Jurkat, Clone E6-1 (cell line): ENCODE results near the gene MGRN1.
A peak's percentile ranks its signal among the peaks of the same experiment; 100 is the strongest.

ENCODE experiments used
- DNase-seq: peaks from one replicate; pipeline ENCODE4 v3.0.0-alpha.2; 2011; ENCODE audit warnings: low read depth, low spot score
- H3K4me3 ChIP-seq: 2 replicates; pipeline ENCODE4 v1.5.1; 2011; ENCODE audit warnings: mild to moderate bottlenecking, low read length, control low read depth, moderate library complexity

Gene MGRN1

DNA sequence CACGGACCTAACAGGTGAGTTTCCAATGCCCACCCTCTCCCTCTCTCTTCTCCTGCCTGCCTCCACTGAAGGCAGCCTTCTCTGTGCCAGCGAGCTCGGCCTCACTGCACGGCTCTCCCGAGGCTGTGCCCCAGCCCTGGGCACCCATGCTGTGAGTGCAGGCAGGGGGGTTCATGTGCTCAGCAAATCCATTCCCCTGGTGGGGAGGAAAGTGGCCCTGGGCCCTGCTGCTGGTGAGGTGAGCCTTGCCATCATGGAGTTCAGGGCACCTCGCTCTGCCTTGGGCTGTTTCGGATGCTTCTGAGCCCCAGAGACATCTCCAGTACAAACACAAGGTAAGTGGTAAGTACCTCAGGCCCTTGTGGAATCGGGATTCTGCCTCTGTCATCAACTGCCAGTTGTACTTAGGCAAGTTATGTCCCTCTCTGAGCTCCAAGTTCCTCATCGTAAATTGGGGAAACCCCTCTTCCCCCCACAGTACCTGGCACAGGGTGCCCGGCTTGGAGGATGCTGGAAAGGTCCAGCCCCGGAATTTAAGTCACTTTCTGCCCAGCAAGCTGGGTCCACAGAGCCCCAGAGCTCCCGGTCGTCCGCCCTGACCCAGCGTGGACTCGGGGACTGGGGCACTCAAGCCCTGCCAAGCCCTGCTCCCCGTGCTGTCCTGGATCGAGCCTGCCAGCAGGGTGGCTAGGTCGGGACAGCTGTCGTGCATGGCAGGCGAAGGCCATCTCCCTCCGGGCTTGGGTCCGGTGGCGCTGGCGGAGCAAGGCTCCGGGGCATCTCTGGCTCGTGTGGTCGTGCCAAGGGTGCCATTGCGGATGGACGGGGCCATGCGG lies 68.1 kb downstream of the MGRN1 start:
- no peak for DNase-seq
- peak overlapping the region; percentile 69 for H3K4me3 ChIP-seq

DNA sequence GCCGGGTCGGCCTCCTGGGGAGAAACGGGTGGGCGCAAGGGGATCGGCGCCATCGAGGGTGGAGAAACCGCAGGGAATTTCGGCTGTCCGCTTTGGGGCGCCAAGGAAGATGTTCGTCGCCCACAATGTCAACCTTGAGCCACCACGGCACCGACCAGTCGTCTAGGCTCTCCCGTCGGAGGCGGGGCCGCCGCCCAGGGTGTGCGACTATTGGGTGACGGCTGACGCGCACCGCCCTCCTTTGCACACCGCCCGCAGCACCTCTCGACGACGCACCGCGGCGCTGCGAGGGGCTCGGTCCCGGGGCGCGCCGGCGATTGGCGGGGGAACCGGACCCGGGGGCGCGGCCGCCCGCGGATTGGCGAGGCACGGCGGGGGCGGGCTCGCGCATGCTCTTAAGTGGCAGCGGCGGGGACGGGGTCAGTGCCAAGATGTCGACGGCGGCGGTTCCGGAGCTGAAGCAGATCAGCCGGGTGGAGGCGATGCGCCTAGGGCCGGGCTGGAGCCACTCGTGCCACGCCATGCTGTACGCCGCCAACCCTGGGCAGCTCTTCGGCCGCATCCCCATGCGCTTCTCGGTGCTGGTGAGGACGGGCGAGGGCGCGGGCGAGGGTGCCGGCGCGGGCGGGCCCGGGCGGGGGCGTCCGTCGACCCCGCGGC lies 68.8 kb downstream of the MGRN1 start, which contains the start of gene NUDT16L1:
Gene NUDT16L1 (plus strand): TSS at position 267 of the 660 bp plus-strand sequence. CDS start 165 bp downstream, at position 432.
- H3K4me3 ChIP-seq = peak within 1 kb of the TSS; percentile 77
- DNase-seq = peak; percentile 87

DNA sequence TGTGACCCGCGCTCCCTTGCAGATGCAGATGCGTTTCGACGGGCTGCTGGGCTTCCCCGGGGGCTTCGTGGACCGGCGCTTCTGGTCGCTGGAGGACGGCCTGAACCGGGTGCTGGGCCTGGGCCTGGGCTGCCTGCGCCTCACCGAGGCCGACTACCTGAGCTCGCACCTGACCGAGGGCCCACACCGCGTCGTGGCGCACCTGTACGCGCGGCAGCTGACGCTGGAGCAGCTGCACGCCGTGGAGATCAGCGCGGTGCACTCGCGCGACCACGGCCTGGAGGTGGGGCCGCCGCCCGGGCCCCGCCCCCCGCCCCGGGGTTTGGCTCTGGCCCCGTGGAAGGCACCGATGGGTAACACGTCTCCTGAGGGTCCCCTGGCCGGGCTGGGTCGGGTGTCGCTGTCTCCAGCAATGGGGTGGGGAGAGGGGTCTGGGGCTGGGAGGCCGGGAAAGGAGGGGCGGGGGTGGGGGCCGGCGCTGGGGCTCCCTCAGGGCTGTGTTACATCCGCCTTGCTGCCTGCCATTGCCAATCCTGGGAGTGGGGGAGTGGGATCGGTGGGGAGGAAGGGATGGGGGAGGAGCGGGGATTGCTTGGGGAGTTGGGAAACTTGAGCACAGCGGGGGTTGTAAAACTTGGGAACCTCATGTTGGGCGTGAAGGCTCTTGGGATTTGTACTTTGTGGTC lies 69.5 kb downstream of the MGRN1 start:
- no peak for DNase-seq
- H3K4me3 ChIP-seq = peak overlapping the region; percentile 77

DNA sequence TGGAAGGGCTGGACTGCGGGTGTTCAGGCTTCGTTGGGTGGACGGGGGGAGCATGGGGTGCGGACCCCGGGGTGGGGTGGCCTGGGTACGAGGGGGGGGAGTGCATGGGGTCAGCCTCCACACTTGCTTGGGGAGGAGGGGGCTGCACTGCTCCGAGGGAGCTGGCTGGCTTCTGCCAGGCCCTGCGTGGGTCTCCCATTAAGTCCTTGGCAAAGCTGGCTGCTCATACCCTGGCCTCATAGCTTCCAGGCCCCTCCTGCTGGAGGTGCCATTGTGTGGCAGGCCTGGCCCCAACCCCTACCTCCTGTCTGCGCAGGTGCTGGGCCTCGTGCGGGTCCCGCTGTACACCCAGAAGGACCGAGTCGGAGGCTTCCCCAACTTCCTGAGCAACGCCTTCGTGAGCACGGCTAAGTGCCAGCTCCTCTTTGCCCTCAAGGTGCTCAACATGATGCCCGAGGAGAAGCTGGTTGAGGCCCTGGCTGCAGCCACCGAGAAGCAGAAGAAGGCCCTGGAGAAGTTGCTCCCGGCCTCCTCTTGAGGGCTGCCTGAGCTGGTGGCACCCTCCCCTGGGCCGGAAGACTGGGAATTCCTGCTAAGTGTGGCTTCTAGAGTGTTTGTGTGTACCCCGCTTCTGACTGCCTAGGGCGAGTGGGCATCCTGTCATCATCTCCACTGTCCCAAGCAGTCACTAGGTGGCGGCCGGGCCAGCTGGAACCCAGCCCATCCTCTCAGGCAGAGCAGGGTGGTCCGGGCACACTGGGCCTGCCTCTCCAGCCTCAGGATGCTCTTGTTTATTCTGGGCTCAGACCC lies 70.2 kb downstream of the MGRN1 start:
- DNase-seq = no peak

DNA sequence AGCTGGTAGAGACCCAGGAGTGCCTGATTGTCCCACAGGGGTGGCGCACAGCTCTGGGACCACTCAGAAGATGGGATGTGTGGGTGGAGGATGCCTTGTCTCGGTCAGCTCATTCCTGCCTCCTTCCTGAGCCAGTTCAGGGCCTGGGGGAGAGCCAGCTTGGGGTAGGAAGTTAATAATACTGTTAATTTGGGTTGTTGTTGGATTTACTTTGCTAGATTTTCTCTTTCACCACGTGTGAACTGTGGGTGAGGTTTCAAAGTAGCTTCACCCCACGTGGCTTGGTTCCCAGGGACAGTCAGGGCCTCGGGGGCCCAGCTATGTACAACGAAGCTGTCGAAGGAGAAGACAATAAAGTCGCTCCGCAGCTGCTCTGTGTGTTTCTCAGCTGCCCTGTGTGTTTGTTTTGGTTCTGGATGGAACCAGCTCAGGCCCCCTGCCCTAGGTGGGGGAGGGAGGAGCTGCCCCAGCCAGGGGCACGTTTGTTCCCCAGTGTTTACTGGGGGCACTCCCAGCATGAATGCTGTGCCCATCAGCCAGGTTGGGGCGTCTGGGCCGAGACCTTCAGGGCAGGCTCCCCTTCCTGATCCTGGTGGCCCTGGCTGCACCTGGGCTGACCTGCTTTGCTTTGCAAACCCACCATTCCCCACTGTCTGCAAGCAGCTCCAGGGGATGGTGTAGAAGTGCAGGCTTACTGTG lies 71.0 kb downstream of the MGRN1 start:
- no peak for DNase-seq
- H3K4me3 ChIP-seq = no peak overlapping the region

More for the DNA sequence above, 70.2 kb downstream of the MGRN1 start:
- H3K4me3 ChIP-seq = peak overlapping the region; percentile 77

DNA sequence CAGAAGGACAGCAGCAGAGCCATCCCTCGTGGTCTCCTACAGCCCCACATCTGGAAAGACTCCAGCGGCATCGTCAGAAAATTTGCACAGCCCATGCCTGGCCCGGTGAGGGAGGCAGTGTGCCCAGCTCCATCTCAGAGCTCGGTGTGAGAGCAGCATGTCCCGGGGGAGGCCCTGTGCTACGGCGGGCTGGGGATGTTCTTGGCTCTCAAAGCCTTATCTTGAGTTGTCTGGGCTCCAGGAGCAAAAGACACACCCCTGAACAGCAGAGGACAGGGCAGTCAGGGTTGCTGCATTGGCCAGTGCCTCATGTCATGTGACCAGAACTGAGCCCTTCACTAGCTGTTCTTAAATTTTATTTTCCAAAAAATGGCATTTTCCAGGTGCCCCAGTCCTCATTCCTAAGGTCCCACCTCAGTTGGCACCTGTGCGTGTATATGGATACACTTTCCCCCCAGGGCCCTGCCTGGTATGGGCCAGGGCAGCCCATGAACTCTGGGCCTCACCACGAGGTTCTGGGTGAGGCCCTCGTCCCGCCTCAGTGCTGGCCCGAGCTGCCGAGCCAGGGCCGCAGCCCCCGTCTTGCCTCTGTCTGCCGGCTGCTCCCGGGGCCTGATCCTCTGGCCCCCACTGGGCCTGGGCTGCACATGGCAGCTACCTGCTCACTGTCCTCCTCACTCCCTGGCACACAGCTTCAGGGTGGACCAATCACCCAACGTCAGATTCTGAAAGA lies 71.7 kb downstream of the MGRN1 start:
- H3K4me3 ChIP-seq = no peak overlapping the region
- no peak for DNase-seq

DNA sequence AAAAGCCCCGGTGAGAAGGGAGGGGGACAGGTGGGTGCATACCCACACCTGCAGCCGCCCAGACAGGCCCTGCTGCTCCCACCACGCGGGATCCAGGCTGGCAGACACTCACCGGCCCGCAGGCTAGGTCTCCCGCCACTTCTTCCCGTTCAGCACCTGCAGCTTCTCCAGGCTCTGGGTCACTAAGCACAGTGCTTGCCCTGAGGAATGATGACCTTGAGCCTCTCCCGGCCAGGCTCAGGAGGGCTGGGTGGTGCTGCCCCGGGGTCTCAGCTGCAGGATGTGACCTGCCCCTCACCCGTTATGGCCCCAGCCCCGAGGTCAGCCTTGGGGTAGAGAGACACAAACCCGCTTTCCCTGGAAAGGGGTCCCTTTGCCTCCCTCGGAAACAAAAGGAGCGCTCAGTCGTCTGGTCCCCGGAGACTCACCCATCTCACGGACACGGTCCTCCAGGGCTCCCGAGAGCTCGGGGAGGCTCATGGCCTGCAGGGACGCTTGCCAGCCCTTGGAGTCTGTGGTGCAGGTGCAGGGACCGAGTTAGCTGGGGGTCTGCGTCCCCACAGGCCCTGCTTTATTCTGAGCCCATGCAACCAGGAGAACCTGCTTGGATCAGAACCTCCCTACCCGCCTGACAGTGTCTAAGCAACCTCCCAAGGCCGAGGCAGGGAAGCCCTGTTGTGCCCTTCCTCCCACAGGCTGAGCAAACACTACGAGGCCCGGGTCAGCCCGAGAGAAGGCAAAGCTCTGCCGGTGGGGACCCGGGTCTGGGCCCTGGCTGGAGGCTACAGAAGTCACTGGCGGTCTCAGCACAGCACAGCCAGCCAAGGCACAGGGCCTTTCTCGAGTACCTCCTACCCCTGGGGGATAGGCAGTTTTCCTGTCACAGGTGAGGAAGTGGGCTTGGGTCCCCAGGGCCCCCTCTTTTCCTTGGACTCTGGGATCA lies 72.5 kb downstream of the MGRN1 start:
- no peak for DNase-seq
- no peak overlapping the region for H3K4me3 ChIP-seq

DNA sequence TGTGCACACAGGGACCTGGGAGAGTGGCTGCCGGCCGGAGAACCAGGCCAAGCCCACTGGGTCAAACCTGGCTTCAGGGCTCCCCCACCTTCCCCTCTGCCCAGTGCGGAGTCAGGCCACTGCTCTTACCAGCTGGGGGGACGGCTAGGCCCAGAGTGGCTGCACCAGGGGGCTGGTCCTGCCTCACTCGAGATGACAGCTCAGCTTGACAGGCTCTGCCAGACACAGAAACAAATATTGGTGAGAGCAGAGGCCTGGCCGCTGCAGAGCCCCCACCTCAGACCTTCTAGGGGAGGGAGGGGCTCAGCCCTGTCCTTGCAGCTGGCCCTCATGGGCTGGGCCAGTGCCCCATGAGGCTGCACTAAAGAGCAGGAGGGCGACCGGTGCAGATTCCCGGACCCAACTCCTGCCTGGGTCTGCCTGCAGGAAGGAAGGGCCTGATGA lies 73.2 kb downstream of the MGRN1 start:
- no peak for DNase-seq
- H3K4me3 ChIP-seq = no peak overlapping the region

DNA sequence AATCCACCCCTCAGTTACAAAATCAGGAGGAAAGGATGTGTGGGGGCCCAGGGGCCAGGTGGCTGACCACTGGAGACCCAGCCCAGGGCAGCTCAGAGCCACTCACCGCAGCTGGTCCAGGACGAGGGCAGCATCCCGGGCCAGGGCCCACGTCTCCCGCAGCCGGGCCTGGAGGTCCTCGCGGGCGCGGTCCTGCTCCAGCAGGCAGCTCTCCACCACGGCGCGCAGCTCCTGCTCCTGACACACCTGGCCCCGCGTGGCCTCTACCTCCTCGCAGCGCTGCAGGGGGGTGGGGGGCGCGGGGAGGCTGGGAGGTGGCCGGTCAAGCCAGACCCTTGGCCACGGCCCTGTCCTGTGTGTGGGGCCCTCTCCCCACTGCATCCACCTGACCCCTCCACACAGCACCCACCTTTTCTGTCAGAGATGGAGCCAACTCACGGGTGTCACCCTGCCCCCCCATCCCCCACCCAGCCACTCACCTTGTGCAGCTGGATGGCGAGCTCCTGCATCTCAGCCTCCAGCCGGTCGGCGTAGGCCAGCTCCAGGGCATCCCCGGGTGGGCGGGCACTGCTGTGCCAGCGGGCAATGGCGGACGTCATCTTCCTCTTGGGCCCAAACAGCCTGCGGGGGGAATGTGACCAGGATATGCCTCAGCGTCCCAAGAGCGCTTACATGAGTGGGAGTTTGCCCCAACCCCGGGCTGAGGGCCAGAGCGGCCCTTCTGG lies 73.9 kb downstream of the MGRN1 start:
- DNase-seq = no peak
- no peak overlapping the region for H3K4me3 ChIP-seq

DNA sequence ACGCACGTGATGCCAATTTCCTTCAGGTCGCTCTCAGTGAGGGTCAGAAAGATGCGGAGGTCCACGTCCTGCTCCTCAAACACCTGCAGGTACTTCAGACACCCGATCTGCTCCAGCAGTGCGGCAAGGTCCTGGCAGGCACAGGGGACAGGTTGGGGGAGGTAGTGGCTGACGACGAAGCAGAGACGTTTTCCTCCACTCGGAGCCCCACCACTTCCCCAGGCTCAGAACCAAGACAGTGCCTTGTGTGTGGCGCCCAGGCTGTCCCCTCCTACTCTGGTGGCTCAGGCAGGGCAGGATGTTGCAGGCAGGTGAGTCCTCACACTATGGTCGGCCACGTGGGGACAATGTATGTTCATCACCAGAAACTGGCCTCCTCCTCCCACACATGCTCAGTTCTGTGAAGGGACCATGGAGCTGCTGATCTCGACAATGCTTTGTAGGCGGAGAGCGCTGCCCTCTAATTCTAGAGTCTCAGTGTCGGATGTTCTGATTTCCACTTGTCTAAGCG lies 74.5 kb downstream of the MGRN1 start:
- no peak for DNase-seq
- H3K4me3 ChIP-seq = no peak overlapping the region

DNA sequence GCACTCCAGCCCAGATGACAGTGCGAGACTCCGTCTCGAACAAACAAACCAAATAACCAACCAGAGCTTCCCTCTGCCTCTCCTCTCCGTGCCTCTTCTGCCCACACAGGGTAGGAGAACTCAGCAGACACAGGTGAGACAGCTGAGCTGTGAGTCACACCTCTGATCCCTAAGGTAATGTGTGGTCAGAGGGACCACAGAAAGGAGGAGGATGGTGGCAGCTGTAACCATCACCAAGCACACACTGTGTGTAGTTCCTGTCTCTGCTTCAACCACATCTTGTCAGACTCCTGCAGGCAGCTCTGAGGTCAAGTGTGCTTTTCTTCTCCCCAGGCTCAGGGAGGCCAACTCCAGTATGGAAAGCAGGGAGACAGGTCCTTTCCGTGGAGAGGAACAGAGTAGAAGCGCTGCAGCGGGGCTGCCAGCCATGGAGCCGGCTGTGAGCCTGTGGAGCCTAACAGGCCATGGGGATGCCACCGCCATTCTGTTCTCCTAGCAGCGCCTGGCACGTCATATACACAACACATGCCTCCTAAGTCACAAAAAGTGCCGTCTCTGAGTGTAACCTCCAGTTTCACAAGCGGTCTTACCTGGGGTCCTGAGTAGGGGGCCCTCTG lies 75.9 kb downstream of the MGRN1 start:
- H3K4me3 ChIP-seq = no peak overlapping the region
- peak; percentile 81 for DNase-seq

DNA sequence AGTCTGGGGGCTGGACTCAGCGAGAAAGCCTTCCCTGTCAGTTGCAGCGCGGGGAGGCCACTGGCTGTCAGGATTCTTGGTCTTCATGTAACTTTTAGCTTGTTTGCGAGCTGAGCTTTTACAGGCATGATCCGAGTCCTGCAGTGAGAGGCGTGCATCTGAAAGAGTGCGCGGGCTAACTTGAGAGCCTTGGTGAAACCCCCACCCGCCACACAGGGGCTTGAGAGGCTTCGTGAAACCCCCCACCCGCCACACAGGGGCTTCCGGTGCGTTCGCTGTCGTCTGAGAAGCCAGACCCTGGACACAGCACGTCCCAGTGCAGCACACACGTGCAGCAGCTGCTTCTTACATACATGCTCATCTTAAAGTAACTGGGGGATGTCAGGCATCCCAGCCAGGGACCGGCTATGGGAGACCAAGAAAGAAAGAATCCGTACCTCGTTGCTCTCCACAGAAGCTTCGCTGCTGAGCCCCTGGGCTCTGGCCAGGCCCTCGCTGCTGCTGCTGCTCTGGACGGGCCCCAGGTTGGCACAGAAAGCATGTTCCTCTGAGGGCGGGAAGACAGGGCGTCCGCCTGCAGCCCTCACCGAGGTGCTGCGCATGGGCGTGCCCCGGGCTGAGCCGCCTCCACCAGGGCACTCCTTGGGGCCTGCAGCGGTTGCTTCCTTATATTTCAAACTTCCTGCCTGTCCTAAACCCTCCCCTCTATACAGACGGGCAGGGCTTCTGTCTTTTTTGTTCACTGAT lies 76.5 kb downstream of the MGRN1 start:
- DNase-seq = no peak

DNA sequence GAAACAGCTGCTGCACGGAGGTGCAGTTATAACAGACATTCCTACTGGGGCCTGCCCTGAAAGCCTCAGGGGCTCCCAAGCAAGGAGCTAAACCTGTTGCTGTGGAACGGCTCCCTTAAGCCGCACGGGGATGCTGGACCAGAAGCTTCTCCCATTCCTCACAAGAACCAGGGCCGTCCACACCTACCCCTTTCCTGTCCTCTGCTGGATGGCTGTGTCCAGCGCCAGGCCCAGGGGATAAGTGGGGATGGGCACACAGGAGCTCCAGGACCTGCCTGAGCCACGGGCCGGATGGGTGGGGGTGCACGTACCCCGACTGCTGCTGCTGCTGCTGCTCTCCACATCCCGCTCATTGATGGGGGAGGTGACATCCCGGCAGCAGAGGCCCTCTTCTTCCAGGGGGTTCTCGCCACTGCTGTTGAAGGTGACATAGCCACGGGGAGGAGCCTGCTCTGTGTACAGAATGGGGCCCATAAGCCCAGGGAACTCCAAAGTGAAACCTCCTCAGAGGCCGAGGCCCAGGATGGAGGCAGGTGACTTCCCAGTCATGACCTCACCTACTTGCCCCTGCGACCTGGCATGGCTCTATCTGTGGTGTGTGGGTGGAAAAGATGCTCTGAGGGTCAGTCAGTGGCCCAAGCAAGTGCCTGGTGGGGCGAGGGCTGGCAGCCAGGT lies 77.3 kb downstream of the MGRN1 start:
- H3K4me3 ChIP-seq = no peak overlapping the region
- DNase-seq = no peak

More for the DNA sequence above, 76.5 kb downstream of the MGRN1 start:
- no peak overlapping the region for H3K4me3 ChIP-seq

DNA sequence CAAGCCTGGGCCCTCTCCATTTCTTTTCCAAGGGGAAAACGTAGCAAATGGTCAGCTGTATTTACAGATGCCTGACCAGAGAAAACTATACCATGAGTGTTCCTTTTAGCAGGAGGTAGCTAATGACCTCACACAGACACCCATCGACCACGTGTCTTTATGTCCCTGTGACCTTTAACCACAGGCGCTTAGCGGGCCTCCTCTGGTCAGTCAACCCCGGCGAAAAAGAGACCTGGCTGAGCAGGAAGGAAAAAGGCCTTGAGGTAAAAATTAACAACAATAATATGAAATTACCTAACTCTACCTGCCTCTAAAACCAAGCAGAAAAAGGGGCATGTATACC lies 77.8 kb downstream of the MGRN1 start:
- no peak overlapping the region for H3K4me3 ChIP-seq
- no peak for DNase-seq

DNA sequence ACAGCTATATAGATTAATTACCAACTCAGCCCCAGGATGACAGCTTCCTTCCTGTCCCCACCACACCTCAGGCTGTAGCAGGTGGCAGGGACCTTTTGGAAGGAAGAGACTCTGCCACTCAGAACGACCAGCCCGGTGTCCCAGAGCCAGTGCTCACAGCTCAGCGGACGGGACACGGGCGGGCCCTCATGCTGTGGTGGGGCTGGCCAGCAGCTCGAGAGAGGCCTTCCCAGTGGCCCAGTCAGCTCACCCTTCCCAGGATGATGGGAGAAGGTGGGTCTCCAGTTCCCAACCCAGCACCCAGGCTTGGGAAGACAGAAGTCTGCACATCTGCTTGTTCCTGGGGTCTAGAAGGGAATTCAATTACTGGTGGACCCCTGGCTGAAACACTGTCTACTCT lies 79.3 kb downstream of the MGRN1 start:
- H3K4me3 ChIP-seq = no peak overlapping the region
- no peak for DNase-seq
